Dedifferentiated amniotic fluid mesenchymal stem cell (primary cell): ENCODE measurements around the gene CCDC190.
"Not testable (repeated sequence)": the region's sequence is repeated elsewhere in the genome, so short reads cannot be mapped to it uniquely, and the experiment has no call there.

Source experiments
- DNase-seq: peaks from one replicate; pipeline ENCODE4 v3.0.0-alpha.2; 2016; ENCODE audit errors: extremely low spot score

The CCDC190 gene

GRCh38 chr1:162878000-162878596, 17.1 kb upstream of the CCDC190 start:
- DNase-seq: peak; percentile 84

DNA sequence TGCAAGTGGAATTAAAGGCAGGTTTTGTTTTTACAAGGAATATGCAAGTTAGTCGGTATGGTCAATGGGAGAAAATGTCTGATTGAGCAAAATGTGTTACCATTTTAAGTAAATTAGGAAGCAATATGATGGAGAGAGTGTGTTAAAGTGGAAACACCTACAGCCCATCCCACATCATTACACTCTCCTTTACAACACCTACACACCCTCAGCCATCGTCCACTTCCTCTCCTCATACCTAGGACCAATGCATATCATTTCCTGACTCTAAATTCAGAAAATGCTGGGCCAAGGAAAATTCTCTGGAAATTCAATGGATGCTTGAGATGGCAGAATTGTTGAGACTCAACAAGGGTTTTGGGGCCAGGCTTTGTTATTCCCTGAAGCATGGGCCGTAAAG, 16.4 kb upstream of the CCDC190 start:
- no peak for DNase-seq

DNA sequence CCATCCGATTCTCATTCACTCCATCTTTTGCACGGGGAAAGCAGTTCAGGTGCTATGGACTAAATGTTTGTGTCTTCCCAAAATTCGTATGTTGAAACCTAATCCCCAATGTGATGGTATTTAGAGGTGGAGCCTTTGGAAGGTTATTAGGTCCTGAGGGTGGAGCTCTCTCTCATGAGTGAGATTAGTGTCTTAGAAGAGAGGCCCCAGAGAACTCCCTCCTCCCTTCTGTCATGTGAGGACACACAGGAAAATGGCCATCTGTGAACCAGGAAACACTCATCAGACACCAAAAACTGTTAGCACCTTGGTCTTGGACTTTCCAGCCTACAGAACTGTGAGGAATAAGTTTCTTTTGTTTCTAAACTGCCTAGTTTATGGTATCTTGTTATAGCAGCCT, 15.8 kb upstream of the CCDC190 start:
- no peak for DNase-seq

GRCh38 chr1:162873671-162874666, 13.0 kb upstream of the CCDC190 start:
- DNase-seq: peak; percentile 65

DNA sequence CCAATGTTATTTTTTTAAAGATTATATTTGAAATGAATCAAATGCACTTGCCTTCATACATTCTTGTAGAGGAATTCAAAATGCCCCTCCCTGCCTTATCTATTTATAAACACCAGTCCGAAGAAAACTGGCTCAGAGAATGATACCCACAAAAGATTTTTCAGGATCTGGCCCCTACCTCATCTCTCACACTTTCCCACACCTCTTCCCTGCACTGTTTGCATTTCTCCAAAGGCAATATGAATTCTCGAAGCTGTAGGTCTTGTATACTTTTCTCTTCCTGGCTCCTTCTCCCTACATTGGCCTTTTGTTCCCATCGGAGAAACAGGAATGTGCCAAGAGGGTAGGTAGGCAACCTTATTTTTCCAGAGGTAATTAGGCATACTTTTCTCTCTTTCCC, 12.0 kb upstream of the CCDC190 start:
- DNase-seq: no peak

DNA sequence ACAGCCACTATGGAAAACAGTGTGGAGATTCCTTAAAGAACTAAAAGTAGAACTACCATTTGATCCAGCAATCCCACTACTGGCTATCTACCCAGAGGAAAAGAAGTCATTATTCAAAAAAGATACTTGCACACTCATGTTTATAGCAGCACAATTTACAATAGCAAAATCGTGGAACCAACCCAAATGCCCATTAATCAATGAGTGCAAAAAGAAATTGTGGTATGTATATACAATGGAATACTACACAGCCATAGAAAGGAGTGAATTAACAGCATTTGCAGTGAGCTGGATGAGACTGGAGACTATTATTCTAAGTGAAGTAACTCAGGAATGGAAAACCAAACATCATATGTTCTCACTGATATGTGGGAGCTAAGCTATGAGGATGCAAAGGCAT, 10.4 kb upstream of the CCDC190 start:
- DNase-seq: not testable (repeated sequence)

DNA sequence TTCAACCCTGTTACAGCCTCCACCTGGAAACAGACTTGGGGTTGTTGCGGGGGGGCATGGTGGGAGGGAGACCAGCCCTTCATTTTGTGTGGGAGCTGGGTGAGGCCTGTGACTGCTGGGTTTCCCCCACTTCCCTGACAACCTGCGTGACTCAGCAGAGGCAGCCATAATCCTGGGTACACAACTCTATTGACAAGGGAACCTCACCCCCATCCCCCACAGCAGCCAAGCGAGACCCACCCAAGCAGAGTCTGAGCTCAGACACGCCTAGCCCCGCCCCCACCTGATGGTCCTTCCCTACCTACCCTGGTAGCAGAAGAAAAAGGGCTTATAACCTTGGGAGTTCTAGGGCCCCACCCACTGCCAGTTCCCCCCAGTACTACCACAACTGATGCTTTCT, 8.0 kb upstream of the CCDC190 start:
- DNase-seq: no peak

DNA sequence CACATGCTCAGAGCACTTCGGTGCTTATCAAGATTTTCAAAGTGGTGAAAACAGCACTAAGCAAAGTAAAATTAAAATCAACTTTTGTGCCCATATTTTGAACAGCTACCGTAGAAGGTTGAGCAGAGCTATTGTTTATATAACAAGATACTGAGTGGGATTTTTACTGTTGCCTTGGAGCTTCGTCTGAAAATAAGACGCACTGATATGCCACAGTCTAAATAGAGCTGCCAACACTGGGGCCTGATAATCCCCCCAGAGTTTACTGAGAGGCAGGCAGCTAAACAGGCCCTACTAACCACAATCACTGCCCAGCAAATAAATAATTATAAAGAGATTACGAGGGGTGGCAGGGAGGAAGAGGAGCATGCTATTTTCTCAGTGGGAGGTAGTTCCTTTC, 650 bp upstream of the CCDC190 start:
- DNase-seq: no peak

GRCh38 chr1:162859191-162859590, 1.8 kb downstream of the CCDC190 start:
- no peak for DNase-seq

GRCh38 chr1:162857850-162858249, 3.1 kb downstream of the CCDC190 start:
- no peak for DNase-seq

- peak; percentile 72 for DNase-seq
These were observed 4.7 kb downstream of the CCDC190 start for GRCh38 chr1:162856260-162856659.

DNA sequence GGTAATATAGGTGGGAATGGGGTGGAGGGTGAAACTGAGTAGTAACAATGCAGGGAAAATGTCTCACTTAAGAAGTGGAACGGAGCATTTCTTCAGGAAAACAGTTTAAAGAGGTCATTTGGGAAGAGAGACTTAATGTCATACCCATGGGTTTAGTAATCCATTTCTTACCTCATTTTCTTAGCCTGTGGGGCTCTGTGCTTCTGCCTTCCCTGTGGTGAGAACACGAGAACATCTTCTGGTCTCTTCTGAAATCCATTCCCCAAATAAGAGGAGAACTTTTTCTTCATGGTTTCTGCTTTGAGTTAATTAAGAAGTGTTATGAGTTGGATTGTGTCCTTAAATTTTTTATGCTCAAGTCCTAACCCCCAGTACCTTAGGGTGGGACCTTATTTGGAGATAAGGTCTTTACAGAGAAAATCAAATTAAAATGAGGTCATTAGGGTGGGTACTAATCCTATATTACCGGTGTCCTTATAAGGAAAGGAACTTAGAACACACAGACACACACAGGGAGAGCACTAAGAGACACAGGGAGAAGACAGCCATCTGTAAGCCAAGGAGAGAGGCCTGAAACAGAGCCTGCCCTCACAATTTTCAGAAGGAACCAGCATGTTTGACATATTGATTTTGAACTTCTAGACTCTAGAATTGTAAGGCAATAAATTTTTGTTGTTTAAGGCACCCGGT, 5.4 kb downstream of the CCDC190 start:
- no peak for DNase-seq

DNA sequence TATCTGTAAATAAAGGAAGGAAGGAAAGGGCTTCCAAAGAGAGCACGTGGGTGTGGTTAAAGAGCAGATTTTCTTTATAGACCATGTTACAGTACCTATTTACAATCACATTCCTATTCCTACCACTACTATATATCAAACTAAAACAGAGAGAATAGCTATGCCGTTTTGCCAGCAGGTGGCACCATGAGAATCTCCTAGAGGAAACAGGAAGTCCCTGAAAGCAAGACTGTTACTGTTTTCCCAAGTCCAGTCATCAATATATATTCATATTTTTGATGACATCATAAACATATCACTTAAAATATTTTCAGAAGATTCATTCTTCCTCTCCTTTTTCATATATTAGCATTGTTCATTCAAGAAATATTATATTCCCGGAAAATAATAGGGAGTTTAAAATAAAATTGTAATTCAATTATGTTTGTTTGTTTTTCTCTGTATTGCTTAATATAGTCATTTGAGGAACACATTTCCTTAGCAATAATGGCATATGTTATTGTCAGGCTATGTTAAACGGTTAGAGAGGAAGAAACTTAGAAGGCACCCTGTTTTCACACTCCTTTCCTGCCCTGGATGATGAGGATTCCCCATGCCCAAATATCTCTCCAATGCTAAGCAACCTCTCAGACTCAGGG, 6.6 kb downstream of the CCDC190 start:
- DNase-seq: peak; percentile 84

DNA sequence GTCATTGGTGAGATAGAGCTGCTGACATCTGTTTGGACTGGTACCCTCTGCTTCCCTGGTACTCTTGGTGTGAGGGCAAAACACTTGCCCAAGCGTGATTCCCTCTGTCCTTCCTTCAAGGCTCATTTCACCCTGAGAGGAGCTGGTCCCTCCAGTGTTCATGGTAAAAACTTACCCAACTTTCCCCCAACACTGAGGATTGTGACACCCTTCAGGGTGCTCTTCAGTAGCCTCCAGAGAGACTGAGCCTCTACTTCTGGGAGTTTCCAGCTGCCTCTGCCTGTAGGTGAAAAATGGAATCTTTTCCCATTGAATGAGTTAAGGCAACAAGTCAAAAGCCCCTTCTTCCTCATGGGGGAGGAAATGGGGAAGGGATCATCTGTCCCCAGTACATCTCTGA, 9.6 kb downstream of the CCDC190 start:
- DNase-seq: no peak

- DNase-seq: no peak
These were observed 11.3 kb downstream of the CCDC190 start for GRCh38 chr1:162849711-162850110.

DNA sequence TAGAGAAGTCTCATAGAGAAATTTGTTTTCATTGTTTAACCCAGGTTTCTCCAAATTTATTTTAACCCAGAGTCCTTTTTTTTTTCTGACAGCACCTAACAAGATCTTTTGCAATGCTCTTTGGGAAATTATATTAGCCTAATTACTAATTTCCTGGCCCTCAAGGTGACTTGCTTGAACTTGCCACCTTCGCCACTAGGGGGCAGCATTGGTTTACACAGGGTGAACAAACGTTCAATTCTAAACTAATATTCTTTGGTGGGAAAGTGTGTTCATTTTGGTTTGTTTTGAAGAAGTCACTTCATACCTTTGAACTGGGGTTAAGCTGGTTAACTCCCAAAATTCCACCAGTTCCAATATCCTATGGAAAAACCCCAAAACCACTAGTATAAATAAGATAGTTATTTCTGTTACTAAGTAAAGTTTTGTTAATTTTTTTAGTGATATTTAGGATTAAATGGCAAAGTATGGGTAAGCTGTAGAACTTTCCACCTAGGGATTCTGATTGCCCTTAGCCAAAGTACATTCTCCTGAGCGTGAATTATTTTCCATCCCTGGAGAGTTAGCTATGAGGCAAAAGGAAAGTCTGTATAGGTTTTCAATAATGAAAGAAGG, 13.0 kb downstream of the CCDC190 start:
- peak; percentile 75 for DNase-seq

DNA sequence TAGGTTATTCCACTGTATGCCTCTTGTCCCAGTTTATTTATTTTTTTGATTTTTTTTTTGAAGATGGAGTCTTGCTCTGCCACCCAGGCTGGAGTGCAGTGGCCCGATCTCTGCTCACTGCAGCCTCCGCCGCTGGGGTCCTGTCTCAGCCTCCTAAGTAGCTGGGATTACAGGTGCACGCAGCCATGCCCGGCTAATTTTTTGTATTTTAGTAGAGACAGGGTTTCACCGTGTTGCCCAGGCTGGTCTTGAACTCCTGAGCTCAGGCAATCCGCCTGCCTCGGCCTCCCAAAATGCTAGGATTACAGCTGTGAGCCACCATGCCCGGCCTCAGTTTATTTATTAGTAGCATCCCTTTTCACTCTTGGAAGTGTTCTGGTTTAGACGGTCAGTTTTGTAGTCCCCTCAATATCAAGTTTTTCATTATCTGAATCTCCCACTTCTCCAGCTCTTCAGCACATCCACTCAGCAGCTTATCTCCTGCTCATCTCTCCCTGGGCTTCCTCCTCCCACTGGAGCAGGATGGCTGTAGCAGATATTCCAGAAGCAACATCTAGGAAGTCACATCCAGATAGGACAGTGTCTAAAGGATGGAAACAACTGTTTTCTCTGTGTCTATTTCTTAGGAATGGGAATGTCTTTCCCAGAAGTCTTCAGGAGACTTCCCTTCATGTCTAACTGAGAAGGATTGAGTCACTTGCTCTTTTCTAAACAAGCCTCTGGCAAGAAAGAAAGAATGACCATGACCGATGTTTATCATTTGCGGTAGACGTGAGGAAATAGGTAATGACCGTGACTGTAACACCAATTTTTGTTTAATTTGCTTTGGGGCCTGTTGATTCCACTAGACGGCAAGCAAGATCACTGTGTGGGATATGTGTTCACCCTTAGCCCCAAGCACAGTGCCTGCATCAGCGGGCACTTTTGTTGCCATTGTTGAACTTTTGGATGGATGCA, 14.4 kb downstream of the CCDC190 start:
- peak; percentile 68 for DNase-seq

GRCh38 chr1:162844153-162844552, 16.8 kb downstream of the CCDC190 start:
- DNase-seq: no peak

DNA sequence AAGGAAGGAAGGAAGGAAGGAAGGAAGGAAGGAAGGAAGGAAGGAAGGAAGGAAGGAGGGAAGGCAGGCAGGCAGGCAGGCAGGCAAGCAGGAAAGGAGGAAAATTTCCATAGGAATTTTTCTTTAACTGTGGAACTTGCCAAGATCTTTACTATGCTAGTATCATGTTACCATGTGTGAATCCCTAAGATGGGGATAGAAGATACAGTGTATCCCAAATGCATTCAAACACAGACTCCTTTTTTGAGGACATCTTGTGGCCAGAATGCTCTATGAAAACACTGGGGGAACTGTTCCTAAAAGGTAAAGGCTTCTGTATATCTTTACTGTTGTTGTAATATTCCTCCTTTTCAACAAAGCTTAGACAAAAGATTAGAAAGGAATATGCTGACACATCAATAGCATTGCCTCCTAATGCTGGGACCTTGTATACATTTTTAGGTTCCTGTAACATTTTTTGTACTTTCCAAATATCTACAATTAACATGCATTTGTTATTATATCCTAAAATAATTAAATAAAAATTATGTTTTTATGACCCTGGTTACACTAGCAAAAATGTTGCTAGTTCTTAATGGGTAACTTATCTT, 20.6 kb downstream of the CCDC190 start:
- DNase-seq: no peak

DNA sequence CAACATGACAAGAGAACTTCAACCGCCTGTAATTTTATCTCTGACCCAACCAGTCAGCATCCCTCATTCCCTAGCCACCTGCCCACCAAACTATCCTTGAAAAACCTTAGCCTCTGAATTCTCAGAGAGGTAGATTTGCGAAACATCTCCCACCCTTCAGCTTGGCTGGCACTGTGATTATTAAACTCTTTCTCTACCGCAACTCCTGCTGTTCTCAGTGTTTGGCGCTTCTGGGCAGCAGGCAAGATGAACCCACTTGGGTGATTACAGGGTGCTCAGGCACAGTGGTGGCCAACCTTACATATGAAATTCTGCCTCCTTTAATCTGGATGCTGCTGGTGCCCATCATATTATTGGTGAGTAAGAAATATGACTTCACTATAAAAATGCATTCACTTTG, 22.1 kb downstream of the CCDC190 start:
- DNase-seq: no peak
